PFSK-1 (cell line): ENCODE measurements around the gene CACNA1C.

Experiments used
- SIN3A ChIP-seq: IDR thresholded peaks from 2 replicates; pipeline ENCODE4 v1.6.1; 2012; ENCODE audit warnings: mild to moderate bottlenecking, low read length, moderate library complexity, borderline replicate concordance; ENCODE audit not compliant: insufficient read depth
- TAF1 ChIP-seq: IDR thresholded peaks from 2 replicates; pipeline ENCODE4 v1.6.1; 2012; ENCODE audit warnings: low read length, control low read depth, borderline replicate concordance; ENCODE audit not compliant: insufficient read depth

GRCh38 chr12:2239381-2239871 is 186.6 kb downstream of the CACNA1C start:
- TF ChIP-seq TAF1 (no peak), SIN3A (no peak)
